H9 (cell line): Measurements from ENCODE around the gene CGB8. TPM values are rescaled to one million over a fixed set of nuclear protein-coding genes. Genes with fewer than 3 reads are reported as not detected.
A peak's percentile ranks its signal among the peaks of the same experiment; 100 is the strongest.

Experiments used
- DNase-seq: peaks from one replicate; pipeline ENCODE4 v3.0.0-alpha.2; 2017
- H2AFZ ChIP-seq: one replicate; pipeline ENCODE4 v1.6.1; 2013; ENCODE audit warnings: mild to moderate bottlenecking, low read length, control low read depth, moderate library complexity
- H2AK5ac ChIP-seq: 2 replicates; pipeline ENCODE4 v1.6.1; 2013; ENCODE audit warnings: low read length, control low read depth, mixed read lengths; ENCODE audit not compliant: insufficient read length
- H2BK120ac ChIP-seq: one replicate; pipeline ENCODE4 v1.6.1; 2013; ENCODE audit warnings: low read depth, mild to moderate bottlenecking, low read length, control low read depth, inconsistent platforms; ENCODE audit not compliant: poor library complexity, severe bottlenecking
- H2BK12ac ChIP-seq: 2 replicates; pipeline ENCODE4 v1.6.1; 2013; ENCODE audit warnings: low read length, control low read depth, mixed read lengths, low read depth; ENCODE audit not compliant: insufficient read length
- H2BK15ac ChIP-seq: 2 replicates; pipeline ENCODE4 v1.6.1; 2013; ENCODE audit warnings: low read depth, low read length, control low read depth
- H2BK20ac ChIP-seq: one replicate; pipeline ENCODE4 v1.6.1; 2013; ENCODE audit warnings: low read depth, mild to moderate bottlenecking, low read length, control low read depth, inconsistent platforms; ENCODE audit not compliant: poor library complexity, severe bottlenecking
- H2BK5ac ChIP-seq: 2 replicates; pipeline ENCODE4 v1.6.1; 2013; ENCODE audit warnings: low read length, control low read depth, mixed read lengths; ENCODE audit not compliant: insufficient read length
- H3K14ac ChIP-seq: 2 replicates; pipeline ENCODE4 v1.6.1; 2013; ENCODE audit warnings: low read length, control low read depth; ENCODE audit not compliant: insufficient read depth
- H3K18ac ChIP-seq: 2 replicates; pipeline ENCODE4 v1.6.1; 2013; ENCODE audit warnings: low read depth, mild to moderate bottlenecking, mixed read lengths, low read length, control low read depth; ENCODE audit not compliant: insufficient read length
- H3K23ac ChIP-seq: 2 replicates; pipeline ENCODE4 v1.6.1; 2013; ENCODE audit warnings: low read length, control low read depth, mixed read lengths, low read depth; ENCODE audit not compliant: insufficient read length
- H3K23me2 ChIP-seq: 2 replicates; pipeline ENCODE4 v1.6.1; 2013; ENCODE audit warnings: low read depth, mild to moderate bottlenecking, mixed read lengths, low read length, control low read depth; ENCODE audit not compliant: insufficient read length, poor library complexity, severe bottlenecking
- H3K27ac ChIP-seq: 2 replicates; pipeline ENCODE4 v1.5.1; 2013; ENCODE audit warnings: low read length, control low read depth, mixed read lengths, low read depth; ENCODE audit not compliant: insufficient read length
- H3K27me3 ChIP-seq: 2 replicates; pipeline ENCODE4 v1.6.1; 2013; ENCODE audit warnings: low read length, control low read depth, inconsistent platforms; ENCODE audit not compliant: insufficient read depth
- H3K4ac ChIP-seq: 2 replicates; pipeline ENCODE4 v1.6.1; 2013; ENCODE audit warnings: low read depth, mild to moderate bottlenecking, control low read depth, inconsistent platforms, low read length, moderate library complexity
- H3K4me1 ChIP-seq: 2 replicates; pipeline ENCODE4 v1.6.1; 2013; ENCODE audit warnings: low read length, control low read depth, inconsistent platforms; ENCODE audit not compliant: insufficient read depth
- H3K4me2 ChIP-seq: 2 replicates; pipeline ENCODE4 v1.6.1; 2013; ENCODE audit warnings: low read length, control low read depth, mixed read lengths; ENCODE audit not compliant: insufficient read length, insufficient read depth
- H3K56ac ChIP-seq: 2 replicates; pipeline ENCODE4 v1.6.1; 2013; ENCODE audit warnings: low read depth, mild to moderate bottlenecking, mixed read lengths, low read length, control low read depth; ENCODE audit not compliant: insufficient read length
- H3K79me1 ChIP-seq: 2 replicates; pipeline ENCODE4 v1.6.1; 2013; ENCODE audit warnings: low read depth, mild to moderate bottlenecking, moderate library complexity, low read length, control low read depth, inconsistent platforms; ENCODE audit not compliant: insufficient read depth, poor library complexity, severe bottlenecking
- H3K79me2 ChIP-seq: 2 replicates; pipeline ENCODE4 v1.6.1; 2013; ENCODE audit warnings: low read length, control low read depth, inconsistent platforms; ENCODE audit not compliant: insufficient read depth
- H3K9ac ChIP-seq: 2 replicates; pipeline ENCODE4 v1.6.1; 2013; ENCODE audit warnings: low read length, control low read depth, mixed read lengths; ENCODE audit not compliant: insufficient read length; ENCODE audit errors: extremely low read depth
- H3K9me3 ChIP-seq: one replicate; pipeline ENCODE4 v1.6.1; 2013; ENCODE audit warnings: low read depth, low read length, inconsistent platforms; ENCODE audit not compliant: control insufficient read depth
- H3T11ph ChIP-seq: one replicate; pipeline ENCODE4 v1.6.1; 2013; ENCODE audit warnings: mild to moderate bottlenecking, low read length, control low read depth, inconsistent platforms
- H4K20me1 ChIP-seq: one replicate; pipeline ENCODE4 v1.6.1; 2013; ENCODE audit not compliant: control insufficient read depth, insufficient read length, insufficient read depth
- H4K5ac ChIP-seq: 2 replicates; pipeline ENCODE4 v1.6.1; 2013; ENCODE audit warnings: low read depth, mild to moderate bottlenecking, mixed read lengths, low read length, control low read depth; ENCODE audit not compliant: insufficient read length
- H4K8ac ChIP-seq: replicated peaks from 2 replicates; pipeline ENCODE4 v1.6.1; 2013; ENCODE audit warnings: low read length, control low read depth, mixed read lengths, low read depth; ENCODE audit not compliant: insufficient read length
- H4K91ac ChIP-seq: 2 replicates; pipeline ENCODE4 v1.6.1; 2013; ENCODE audit warnings: low read depth, mild to moderate bottlenecking, moderate library complexity, mixed read lengths, low read length, control low read depth; ENCODE audit not compliant: insufficient read length
- H3K27ac Mint-ChIP-seq, 3 experiments: 2 replicates in 2 of 3; 3 replicates in 1 of 3; pipeline ENCODE4 v1.8.0; 2020 to 2021; ENCODE audit warnings: mixed read lengths in 3 of 3, mild to moderate bottlenecking in 1 of 3, moderate library complexity in 1 of 3
- H3K27me3 Mint-ChIP-seq: 2 replicates; pipeline ENCODE4 v1.8.0; 2021; ENCODE audit warnings: low read depth, mild to moderate bottlenecking, moderate library complexity, mixed read lengths
- H3K36me3 Mint-ChIP-seq, 3 experiments: 2 replicates in 2 of 3; 3 replicates in 1 of 3; pipeline ENCODE4 v1.8.0; 2020 to 2021; ENCODE audit warnings: low read depth in 3 of 3, mixed read lengths in 3 of 3; ENCODE audit not compliant: insufficient read depth in 1 of 3
- H3K4me1 Mint-ChIP-seq, 2 experiments: 2 replicates each; pipeline ENCODE4 v1.8.0; 2020; ENCODE audit warnings: mixed read lengths in 2 of 2
- H3K4me3 Mint-ChIP-seq, 2 experiments: 2 replicates in 1 of 2; 3 replicates in 1 of 2; pipeline ENCODE4 v1.8.0; 2020 to 2021; ENCODE audit warnings: mild to moderate bottlenecking in 2 of 2, mixed read lengths in 2 of 2, moderate library complexity in 1 of 2
- H3K9me3 Mint-ChIP-seq, 2 experiments: 2 replicates in 1 of 2; 3 replicates in 1 of 2; pipeline ENCODE4 v1.8.0; 2020; ENCODE audit warnings: mild to moderate bottlenecking in 2 of 2, mixed read lengths in 2 of 2, moderate library complexity in 1 of 2
- CTCF ChIP-seq: fragments of 200-600 bp; sonication (generic); conservative IDR thresholded peaks from 3 replicates; pipeline ENCODE4 v1.8.0; 2021; ENCODE audit warnings: antibody characterized with exemption, mild to moderate bottlenecking
- WGBS: extraction: QIAGEN DNeasy Blood & Tissue Kit; methylation state at CpG from one replicate; pipeline ENCODE4 v1.1.7; 2013; ENCODE audit warnings: missing lambda C conversion rate, low lambda C conversion rate, mixed read lengths; ENCODE audit not compliant: insufficient read length; ENCODE audit errors: extremely low coverage; 5-methylcytosine and 5-hydroxymethylcytosine counted together
- total RNA-seq: library from RNA; stranded (reverse); gene quantifications from 2 replicates; pipeline ENCODE4 v1.2.1, GENCODE V29; 2021

CGB8 gene
- total RNA-seq, 1 experiment from 2014 or later, result not detected

- no CpG with 5 or more reads among the region's 17 CpGs for WGBS
- TF ChIP-seq CTCF, result no peak
- H3K56ac ChIP-seq, result no peak within 1 kb of the TSS
- Mint-ChIP-seq H3K27me3 (peaks cover 34% of the 10 kb centered on the region), H3K4me1 (peaks cover 15 to 36% of the 10 kb centered on the region in 2 experiments), H3K4me3 (peak within 1 kb of the TSS; percentile 54 to 66; a peak in 4 of 5 replicates), H3K9me3 (peaks cover 0 to 1% of the 10 kb centered on the region in 2 experiments; a peak in 2 of 5 replicates), H3K36me3 (peaks cover 12 to 41% (median 39%) of the 10 kb centered on the region in 3 experiments; a peak in 6 of 7 replicates), H3K27ac (no peak within 1 kb of the TSS)
- peak; percentile 61 for DNase-seq
- no peak within 1 kb of the TSS for H3K4ac ChIP-seq
- H3K27ac ChIP-seq, result no peak within 1 kb of the TSS
- no peak within 1 kb of the TSS for H4K5ac ChIP-seq
- H2BK120ac ChIP-seq, result no peak within 1 kb of the TSS
- H3K23ac ChIP-seq, result no peak within 1 kb of the TSS
- no peaks in the 10 kb centered on the region for H3K79me1 ChIP-seq
- no peak within 1 kb of the TSS for H3K9ac ChIP-seq
- no peak within 1 kb of the TSS; the same call in 1 of the 2 replicates for H3K14ac ChIP-seq
- H3K4me1 ChIP-seq, result peaks cover 4% of the 10 kb centered on the region; the same call in 1 of the 2 replicates
- H2BK12ac ChIP-seq, result no peak within 1 kb of the TSS
- no peaks in the 10 kb centered on the region; the same call in 1 of the 2 replicates for H3K27me3 ChIP-seq
- H4K20me1 ChIP-seq, result no peaks in the 10 kb centered on the region
- H3K9me3 ChIP-seq, result no peaks in the 10 kb centered on the region
- peak within 1 kb of the TSS; percentile 25 for H3K4me2 ChIP-seq
- no peak within 1 kb of the TSS for H4K91ac ChIP-seq
- H2AK5ac ChIP-seq, result no peak within 1 kb of the TSS
- no peak within 1 kb of the TSS for H2BK15ac ChIP-seq
- H4K8ac ChIP-seq, result no peak within 1 kb of the TSS
- no peak within 1 kb of the TSS for H2AFZ ChIP-seq
- peaks cover 8% of the 10 kb centered on the region for H3K23me2 ChIP-seq
- no peak within 1 kb of the TSS for H2BK20ac ChIP-seq
- no peak within 1 kb of the TSS for H2BK5ac ChIP-seq
- no peak within 1 kb of the TSS for H3K18ac ChIP-seq
- H3T11ph ChIP-seq, result no peak within 1 kb of the TSS
- no peaks in the 10 kb centered on the region for H3K79me2 ChIP-seq
Observed at GRCh38 chr19:49017041-49017665, 31.8 kb downstream of the CGB8 start, which contains the start of gene LHB. Gene LHB (minus strand): TSS chr19:49017091. CDS start chr19:49017081, 10 bp downstream.
